Endothelial cell of umbilical vein (primary cell): Measurements from ENCODE around the gene CCNG1. TPM values are rescaled to one million over a fixed set of nuclear protein-coding genes. Genes with fewer than 3 reads are reported as not detected.
A peak's percentile ranks its signal among the peaks of the same experiment; 100 is the strongest.

Source experiments
- Bru-seq: library from RNA; stranded (reverse); fragments of 400-500 nt; gene quantifications from one replicate; lab custom pipeline; 2021; lab: Mats Ljungman, UMichigan
- BruChase-seq, 2 experiments: library from RNA; stranded (reverse); fragments of 400-500 nt; gene quantifications; one replicate each; lab custom pipeline; 2021; lab: Mats Ljungman, UMichigan
- BruUV-seq: library from RNA; stranded (reverse); fragments of 400-500 nt; replicated peaks from 2 replicates; lab custom pipeline; 2021; lab: Mats Ljungman, UMichigan
- CTCF ChIA-PET: fragments of 300-600, 350-600 bp; sonication (Branson Sonifier 250); formaldehyde crosslinking; loops from one replicate; lab custom pipeline; 2021; ENCODE audit warnings: antibody characterized with exemption, inconsistent platforms; lab: Charles Lee
- POLR2A ChIA-PET: fragments of 300-600, 350-600 bp; sonication (Branson Sonifier 250); formaldehyde crosslinking; loops from one replicate; lab custom pipeline; 2021; ENCODE audit warnings: antibody characterized with exemption, inconsistent platforms; lab: Charles Lee
- DNase-seq: peaks from one replicate; pipeline ENCODE4 v3.0.0-alpha.2; 2011; ENCODE audit warnings: low read depth, low spot score
- FAIRE-seq: peaks from 2 replicates; lab custom pipeline; 2011; peaks lifted over from hg19 to GRCh38; lab: Jason Lieb, UNC
- H2AFZ ChIP-seq: 2 replicates; pipeline ENCODE4 v1.6.0; 2012; ENCODE audit warnings: low read depth, low read length, control low read depth, inconsistent platforms
- H3K27ac ChIP-seq: 2 replicates; pipeline ENCODE4 v1.5.1; 2011; ENCODE audit warnings: low read depth, mild to moderate bottlenecking, control low read depth, low read length, moderate library complexity; ENCODE audit not compliant: insufficient read depth
- H3K27me3 ChIP-seq, 2 experiments: 2 replicates each; pipeline versions ENCODE4 v1.6.0 to v1.6.1; 2011; ENCODE audit warnings: low read length in 2 of 2, mixed read lengths in 1 of 2; ENCODE audit not compliant: control insufficient read depth in 2 of 2, insufficient read depth in 2 of 2
- H3K36me3 ChIP-seq, 2 experiments: 2 replicates in 1 of 2; 3 replicates in 1 of 2; pipeline ENCODE4 v1.5.1; 2011; ENCODE audit warnings: low read length in 2 of 2, mild to moderate bottlenecking in 1 of 2, moderate library complexity in 1 of 2; ENCODE audit not compliant: control insufficient read depth in 2 of 2, insufficient read depth in 2 of 2; ENCODE audit errors: extremely low read depth in 1 of 2
- H3K4me1 ChIP-seq: 3 replicates; pipeline ENCODE4 v1.5.1; 2011; ENCODE audit warnings: mild to moderate bottlenecking, low read length; ENCODE audit not compliant: control insufficient read depth, insufficient read depth; ENCODE audit errors: extremely low read depth
- H3K4me2 ChIP-seq: 2 replicates; pipeline ENCODE4 v1.6.1; 2011; ENCODE audit warnings: low read length, control low read depth, mixed read lengths; ENCODE audit not compliant: insufficient read depth
- H3K4me3 ChIP-seq, 3 experiments: fragments of 200-600 bp in 1 of 3; sonication (generic), shearing (Covaris generic) in 1 of 3; replicated peaks in 1 of 3; 2 replicates each; pipeline ENCODE4 v1.5.1; 2011 to 2016; ENCODE audit warnings: control low read depth in 3 of 3, low read length in 3 of 3, mild to moderate bottlenecking in 2 of 3, inconsistent platforms in 1 of 3, low read depth in 1 of 3, moderate library complexity in 1 of 3; ENCODE audit not compliant: insufficient read depth in 1 of 3
- H3K79me2 ChIP-seq: 2 replicates; pipeline ENCODE4 v1.6.0; 2012; ENCODE audit warnings: low read length, inconsistent platforms; ENCODE audit not compliant: control insufficient read depth, insufficient read depth
- H3K9ac ChIP-seq: replicated peaks from 2 replicates; pipeline ENCODE3; 2011; ENCODE audit warnings: low read length, control low read depth; ENCODE audit not compliant: insufficient read depth; ENCODE audit errors: extremely low read depth
- H3K9me1 ChIP-seq: replicated peaks from 3 replicates; pipeline ENCODE4 v1.6.0; 2011; ENCODE audit warnings: mild to moderate bottlenecking, low read length; ENCODE audit not compliant: control insufficient read depth, insufficient read depth; ENCODE audit errors: extremely low read depth
- H3K9me3 ChIP-seq: replicated peaks from 2 replicates; pipeline ENCODE4 v1.5.1; 2012; ENCODE audit warnings: low read length, inconsistent platforms; ENCODE audit not compliant: control insufficient read depth, insufficient read depth
- H4K20me1 ChIP-seq: replicated peaks from 2 replicates; pipeline ENCODE3; 2011; ENCODE audit warnings: mild to moderate bottlenecking, low read length; ENCODE audit not compliant: control insufficient read depth, insufficient read depth; ENCODE audit errors: extremely low read depth
- CTCF ChIP-seq, 2 donors: IDR thresholded peaks; 1 replicate in 1 of 2; 2 replicates in 1 of 2; pipeline ENCODE4 v1.5.1; 2011; ENCODE audit warnings: low read length in 2 of 2, mild to moderate bottlenecking in 2 of 2, moderate library complexity in 2 of 2, control low read depth in 1 of 2, inconsistent platforms in 1 of 2, low read depth in 1 of 2; ENCODE audit not compliant: insufficient read depth in 1 of 2; ENCODE audit errors: extremely low read depth in 1 of 2
- MYC ChIP-seq: IDR thresholded peaks from one replicate; pipeline ENCODE4 v1.6.1; 2011; ENCODE audit warnings: mild to moderate bottlenecking, low read depth, low read length
- POLR2A ChIP-seq: IDR thresholded peaks from 2 replicates; pipeline ENCODE4 v1.6.1; 2012; ENCODE audit warnings: low read depth, mild to moderate bottlenecking, control low read depth, low read length
- POLR2AphosphoS5 ChIP-seq: IDR thresholded peaks from 2 replicates; pipeline ENCODE4 v1.6.1; 2012; ENCODE audit warnings: low read depth, mild to moderate bottlenecking, control low read depth, low read length, moderate library complexity; ENCODE audit not compliant: insufficient read depth
- dilution Hi-C: fragments of 300-500 bp; cut with MboI; formaldehyde crosslinking; loops from one replicate; pipeline ENCODE4 v1.15.0; 2019; ENCODE audit warnings: low sequenced_read_pairs; ENCODE audit not compliant: extremely low pct_ligation_motif_present
- intact Hi-C: fragments of 100-400 bp; cut with micrococcal nuclease; formaldehyde crosslinking; loops from one replicate; pipeline ENCODE4 v1.10.0; 2022
- long read RNA-seq: library from polyadenylated mRNA; stranded (forward); transcript quantifications from one replicate; pipeline ENCODE4 v2.0.0, GENCODE V29; 2021
- polyA minus RNA-seq, 3 experiments: library from RNA; depleted of rRNA, polyadenylated mRNA; stranded (reverse); fragments of >200 nt; gene quantifications; 1 replicate in 1 of 3; 2 replicates in 2 of 3; pipeline ENCODE4 v1.2.3, GENCODE V29; 2011
- polyA plus RNA-seq, 4 experiments: library from polyadenylated mRNA; depleted of rRNA in 3 of 4; stranded (reverse) in 3 of 4; unstranded in 1 of 4; fragments of >200 nt; gene quantifications; 2 replicates each; pipeline versions ENCODE4 v1.2.1 to v1.2.3, GENCODE V29; 2011 to 2012; ENCODE audit warnings: missing spikeins in 1 of 4
- total RNA-seq: library from RNA; stranded (reverse); gene quantifications from 2 replicates; pipeline ENCODE4 v1.2.3, GENCODE V29; 2021

CCNG1 gene
- total RNA-seq (164 and 186 TPM in 2 replicates), polyA plus RNA-seq (40.8 and 47.2 TPM in 2 replicates), polyA minus RNA-seq (79.3 and 82.4 TPM in 2 replicates), Bru-seq, nascent RNA (percentile 98 among the genes with signal in this experiment), BruChase-seq, experiment 1, labeled RNA remaining after a 6-hour chase (percentile 100 among the genes with signal in this experiment), BruChase-seq, experiment 2, labeled RNA remaining after a 2-hour chase (percentile 99 among the genes with signal in this experiment)
- 91.0 and 109 TPM in 2 replicates for polyA plus RNA-seq (2011; cell fraction: cytosol; rRNA removed)
- 77.8 and 101 TPM in 2 replicates for polyA plus RNA-seq (2011; cell fraction: nucleus; rRNA removed)
- polyA plus RNA-seq (2012), result 203 and 286 TPM in 2 replicates
- 56.9 TPM for polyA minus RNA-seq (2011; cell fraction: cytosol; rRNA and poly(A)+ RNA removed)
- polyA minus RNA-seq (2011; cell fraction: nucleus; rRNA and poly(A)+ RNA removed), result 45.1 and 58.3 TPM in 2 replicates
- long read RNA-seq, transcript CCNG1-202 (8 exons, 2,366 nt), result minor isoform, 147 of 456 reads
- long read RNA-seq, transcript CCNG1-201 (7 exons, 2,458 nt), result major isoform, 266 of 456 reads
- long read RNA-seq, partial matches to known transcripts, result 15 of 456 reads
- long read RNA-seq, other reads (novel, unspliced or antisense), result 27 of 456 reads

GRCh38 chr5:163437309-163438182 lies at the start of gene CCNG1:
Gene CCNG1, plus strand, starts transcription at chr5:163437595. Its CDS starts 1,662 bp downstream, at chr5:163439257.
- H3K27me3 ChIP-seq, result peaks cover 0 to 4% of the 10 kb centered on the region in 2 experiments
- peaks cover 39% of the 10 kb centered on the region for H3K79me2 ChIP-seq
- FAIRE-seq (peak; percentile 94), DNase-seq (peak; percentile 97)
- BruUV-seq, result TSS peak; percentile 33
- POLR2A ChIA-PET, result interaction anchor here (0.6 to 4.1 kb wide), 4 partner anchors 10 to 72 kb away, joined by 3 to 34 read pairs (median 4); partner anchors contain the start of genes HMMR and NUDCD2
- peak within 1 kb of the TSS; percentile 90 for H3K9ac ChIP-seq
- CTCF ChIA-PET, result interaction anchor here (0.8 to 2.6 kb wide), 3 partner anchors 22 to 29 kb away, joined by 3 to 10 read pairs (median 8); partner anchors contain the start of genes HMMR and NUDCD2
- no peaks in the 10 kb centered on the region for H3K9me3 ChIP-seq
- dilution Hi-C loops, result no loop called here
- peaks cover 5% of the 10 kb centered on the region for H4K20me1 ChIP-seq
- intact Hi-C loops, result loop anchor here (1.0 kb wide), 2 partner anchors 23 to 68 kb away; partner anchors contain the start of genes HMMR, MAT2B and NUDCD2
- peaks cover 10 to 14% of the 10 kb centered on the region in 2 experiments for H3K36me3 ChIP-seq
- H2AFZ ChIP-seq, result peak within 1 kb of the TSS; percentile 84
- no peaks in the 10 kb centered on the region for H3K9me1 ChIP-seq
- peak within 1 kb of the TSS; percentile 96 for H3K4me2 ChIP-seq
- peaks cover 19% of the 10 kb centered on the region for H3K4me1 ChIP-seq
- peak within 1 kb of the TSS; percentile 90 to 99 (median 92) for H3K4me3 ChIP-seq
- peak within 1 kb of the TSS; percentile 77 for H3K27ac ChIP-seq
- TF ChIP-seq MYC, result no peak
- TF ChIP-seq POLR2AphosphoS5, result peak; percentile 89
- TF ChIP-seq CTCF (IDR thresholded peaks at IDR 0.05; ENCODE audit: extremely low read depth in 1 of 2, insufficient read depth in 1 of 2, low read depth in 1 of 2, low read length in 2 of 2), result no peak
- peak; percentile 96 for TF ChIP-seq POLR2A
